A549 treated with RU486 at 1 μM for 4 hours (cell line): ENCODE results near the gene PCDHGC3. TPM values are rescaled to one million over a fixed set of nuclear protein-coding genes. Genes with fewer than 3 reads are reported as not detected.

Source experiments
- total RNA-seq: library from RNA; stranded (reverse); fragments of 200-300 nt; extraction: Qiagen RNA extraction; gene quantifications from 5 replicates; pipeline ENCODE4 v1.2.3, GENCODE V29; 2022; ENCODE audit warnings: low read depth

PCDHGC3 gene
- 6.1 to 7.8 TPM (median 7.0 TPM) in 5 replicates for total RNA-seq

DNA sequence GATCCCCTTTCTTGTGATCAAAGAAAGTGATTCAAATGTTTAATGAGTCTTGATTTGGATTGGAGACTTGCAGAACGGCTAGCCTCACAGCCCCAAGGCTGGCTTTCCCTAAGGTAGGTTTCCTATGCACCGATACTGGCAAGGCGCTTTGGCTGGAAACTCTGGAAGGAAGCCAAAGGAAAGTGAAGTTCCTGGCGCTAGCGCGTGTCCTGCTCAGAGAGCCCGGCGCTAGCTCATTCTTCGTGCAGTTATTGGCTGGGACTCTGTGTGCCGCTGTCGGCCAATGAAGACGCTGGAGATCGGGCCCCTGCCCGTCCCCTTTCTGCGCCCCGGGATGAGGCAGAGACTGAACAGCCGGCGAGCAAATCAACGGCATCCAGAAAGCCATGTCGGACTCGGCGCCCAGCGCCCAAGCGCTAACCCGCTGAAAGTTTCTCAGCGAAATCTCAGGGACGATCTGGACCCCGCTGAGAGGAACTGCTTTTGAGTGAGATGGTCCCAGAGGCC is at the start of gene PCDHGC3:
TSS of gene PCDHGC3 (plus strand) at position 342 of the 507 bp plus-strand sequence. CDS start at position 493, 151 bp downstream.

GRCh38 chr5:141430332-141431113 is 45.2 kb upstream of the PCDHGC3 start, which contains the start of gene PCDHGA12:
Gene PCDHGA12 (plus strand): TSS chr5:141430507. CDS start chr5:141430760, 253 bp downstream.

DNA sequence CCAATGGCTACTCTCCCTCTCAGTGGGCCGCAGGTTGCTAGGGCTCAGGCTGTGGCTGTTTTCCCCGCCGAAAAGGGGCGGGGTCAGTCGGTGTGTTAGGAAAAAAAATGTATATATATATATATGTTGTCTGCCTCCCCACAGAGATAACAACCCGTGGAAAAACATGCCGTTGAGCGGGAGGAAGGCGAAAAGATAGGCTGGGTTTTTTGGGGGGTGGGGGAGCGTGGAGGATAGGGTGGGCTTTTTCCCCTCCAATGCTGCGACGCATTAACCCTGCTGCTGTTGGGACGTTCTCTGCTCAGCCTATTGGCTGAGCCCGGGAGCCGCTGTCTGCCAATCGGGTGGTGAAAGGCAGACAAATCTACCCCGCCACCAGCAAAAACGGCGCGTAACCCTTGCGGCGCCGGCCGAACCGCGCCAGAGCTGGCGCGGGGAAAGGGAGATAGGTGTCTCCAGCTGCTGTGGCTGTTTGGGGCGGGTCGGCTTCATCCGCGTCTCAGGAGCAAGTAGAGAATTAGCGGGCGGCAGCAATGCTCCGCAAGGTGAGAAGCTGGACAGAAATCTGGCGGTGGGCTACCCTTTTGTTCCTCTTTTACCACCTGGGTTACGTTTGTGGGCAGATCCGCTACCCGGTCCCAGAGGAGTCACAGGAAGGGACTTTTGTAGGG is 9.0 kb downstream of the PCDHGC3 start, which contains the start of gene PCDHGC4:
TSS of gene PCDHGC4 (plus strand) at position 390 of the 671 bp plus-strand sequence. CDS start at position 534, 144 bp downstream.

GRCh38 chr5:141488591-141489561 is 13.1 kb downstream of the PCDHGC3 start, which contains the start of gene PCDHGC5:
Gene PCDHGC5 (plus strand): TSS chr5:141489081. CDS start chr5:141489241, 160 bp downstream.

Other genes with a start within 250 kb of the PCDHGC3 start
- gene PCDHB15, start 230.6 kb upstream of the PCDHGC3 start, total RNA-seq = 0.06 to 0.10 TPM (median 0.08 TPM) in 3 of 5 replicates, not detected in the others
- not detected in 5 replicates for gene SLC25A2, start 171.9 kb upstream of the PCDHGC3 start, total RNA-seq
- 53.0 to 78.7 TPM (median 74.4 TPM) in 5 replicates for gene TAF7, start 155.2 kb upstream of the PCDHGC3 start, total RNA-seq
- 0.31 to 0.42 TPM (median 0.35 TPM) in 5 replicates for gene PCDHGA1, start 145.5 kb upstream of the PCDHGC3 start, total RNA-seq
- gene PCDHGA2, start 137.2 kb upstream of the PCDHGC3 start, total RNA-seq = 0.38 to 0.87 TPM (median 0.47 TPM) in 5 replicates
- 0.03 TPM in 1 of 5 replicates, not detected in the others for gene PCDHGA3, start 132.1 kb upstream of the PCDHGC3 start, total RNA-seq
- gene PCDHGB1, start 125.9 kb upstream of the PCDHGC3 start, total RNA-seq = 1.2 to 2.3 TPM (median 1.9 TPM) in 5 replicates
- 0.06 to 0.19 TPM (median 0.09 TPM) in 5 replicates for gene PCDHGA4, start 120.9 kb upstream of the PCDHGC3 start, total RNA-seq
- 0.08 TPM in 2 of 5 replicates, not detected in the others for gene PCDHGB2, start 116.0 kb upstream of the PCDHGC3 start, total RNA-seq
- 0.07 to 0.30 TPM (median 0.13 TPM) in 5 replicates for gene PCDHGA5, start 111.8 kb upstream of the PCDHGC3 start, total RNA-seq
- 0.17 to 0.30 TPM (median 0.23 TPM) in 5 replicates for gene PCDHGB3, start 105.7 kb upstream of the PCDHGC3 start, total RNA-seq
- gene PCDHGA6, start 102.1 kb upstream of the PCDHGC3 start, total RNA-seq = 0.14 to 0.27 TPM (median 0.23 TPM) in 5 replicates
- gene PCDHGA7, start 93.2 kb upstream of the PCDHGC3 start, total RNA-seq = 0.67 to 1.1 TPM (median 0.88 TPM) in 5 replicates
- gene PCDHGB4, start 88.3 kb upstream of the PCDHGC3 start, total RNA-seq = 0.56 to 1.1 TPM (median 0.93 TPM) in 5 replicates
- gene PCDHGA8, start 83.3 kb upstream of the PCDHGC3 start, total RNA-seq = 0.03 TPM in 1 of 5 replicates, not detected in the others
- gene PCDHGB5, start 78.0 kb upstream of the PCDHGC3 start, total RNA-seq = 2.0 to 3.0 TPM (median 2.5 TPM) in 5 replicates
- 0.03 to 0.05 TPM (median 0.04 TPM) in 3 of 5 replicates, not detected in the others for gene PCDHGA9, start 73.2 kb upstream of the PCDHGC3 start, total RNA-seq
- gene PCDHGB6, start 67.9 kb upstream of the PCDHGC3 start, total RNA-seq = 0.06 to 0.15 TPM (median 0.09 TPM) in 5 replicates
- gene PCDHGA10, start 63.0 kb upstream of the PCDHGC3 start, total RNA-seq = not detected in 5 replicates
- gene PCDHGB7, start 58.3 kb upstream of the PCDHGC3 start, total RNA-seq = 0.05 to 0.11 TPM (median 0.07 TPM) in 5 replicates
- gene PCDHGA11, start 54.9 kb upstream of the PCDHGC3 start, total RNA-seq = 0.06 TPM in 1 of 5 replicates, not detected in the others
- 0.02 to 0.05 TPM in 2 of 5 replicates, not detected in the others for gene PCDHGA12, start 45.5 kb upstream of the PCDHGC3 start, total RNA-seq
- gene PCDHGC4, start 9.1 kb downstream of the PCDHGC3 start, total RNA-seq = not detected in 5 replicates
- gene PCDHGC5, start 13.1 kb downstream of the PCDHGC3 start, total RNA-seq = 0.02 to 0.09 TPM in 2 of 5 replicates, not detected in the others
- 94.4 to 103 TPM (median 98.2 TPM) in 5 replicates for gene DIAPH1, start 143.0 kb downstream of the PCDHGC3 start, total RNA-seq
- gene HDAC3, start 160.9 kb downstream of the PCDHGC3 start, total RNA-seq = 48.1 to 52.6 TPM (median 51.4 TPM) in 5 replicates
- 3.7 to 5.2 TPM (median 4.3 TPM) in 5 replicates for gene RELL2, start 161.0 kb downstream of the PCDHGC3 start, total RNA-seq
- 5.5 to 11.6 TPM (median 8.6 TPM) in 5 replicates for gene FCHSD1, start 175.5 kb downstream of the PCDHGC3 start, total RNA-seq
- 3.3 to 5.2 TPM (median 4.0 TPM) in 5 replicates for gene ARAP3, start 206.3 kb downstream of the PCDHGC3 start, total RNA-seq